GM12875 (cell line): ENCODE data around the gene SLC25A39.
"Not testable (repeated sequence)": the region's sequence is repeated elsewhere in the genome, so short reads cannot be mapped to it uniquely, and the experiment has no call there.

Experiments
- H3K4me3 ChIP-seq: one replicate; pipeline ENCODE4 v1.5.1; 2011; ENCODE audit warnings: low read depth, low read length, control low read depth
- CTCF ChIP-seq: IDR thresholded peaks from 2 replicates; pipeline ENCODE4 v1.5.1; 2011; ENCODE audit warnings: low read depth, mild to moderate bottlenecking, control low read depth, inconsistent platforms, low read length, moderate library complexity, borderline replicate concordance; ENCODE audit not compliant: insufficient read depth

The SLC25A39 gene

GRCh38 chr17:44324571-44325275 lies at the start of gene SLC25A39:
Gene SLC25A39 (minus strand): TSS chr17:44324823. CDS start chr17:44323562, 1,261 bp downstream.
- no peak for TF ChIP-seq CTCF
- H3K4me3 ChIP-seq: peak within 1 kb of the TSS; percentile 94

GRCh38 chr17:44372036-44372435 lies 47.4 kb upstream of the SLC25A39 start:
- H3K4me3 ChIP-seq: no peak overlapping the region
- TF ChIP-seq CTCF: no peak

GRCh38 chr17:44369414-44370023 lies 44.9 kb upstream of the SLC25A39 start:
- not testable (repeated sequence) for H3K4me3 ChIP-seq

- H3K4me3 ChIP-seq: not testable (repeated sequence)
These were observed 44.0 kb upstream of the SLC25A39 start for GRCh38 chr17:44368391-44369243.

- TF ChIP-seq CTCF: no peak
- H3K4me3 ChIP-seq: no peak overlapping the region
These were observed 42.8 kb upstream of the SLC25A39 start for GRCh38 chr17:44367231-44367979.

- not testable (repeated sequence) for H3K4me3 ChIP-seq
These were observed 40.4 kb upstream of the SLC25A39 start for GRCh38 chr17:44365051-44365450.

GRCh38 chr17:44363613-44364159 lies 39.1 kb upstream of the SLC25A39 start, which contains the start of gene FAM171A2:
Gene FAM171A2 (minus strand): TSS chr17:44363853. CDS start chr17:44363714, 139 bp downstream.
- H3K4me3 ChIP-seq: peak within 1 kb of the TSS; percentile 55
- TF ChIP-seq CTCF: peak; percentile 88
